Esophagus squamous epithelium (tissue), 4 donors: ENCODE data around the gene CHKB.

ENCODE experiments used
- POLR2A ChIP-seq, 4 donors: fragments of 450-650 bp; IDR thresholded peaks; one replicate each; pipeline ENCODE4 v1.6.1; 2017; ENCODE audit warnings: antibody characterized with exemption in 4 of 4, mild to moderate bottlenecking in 4 of 4, moderate library complexity in 3 of 4
- TF ChIP-seq, protein P1 (sequence below), 6 experiments: fragments of 450-650 bp in 4 of 6; fragments of 200-600 bp in 2 of 6; sonication (generic) in 2 of 6; IDR thresholded peaks; one replicate each; pipeline ENCODE4 v1.5.1; 2016 to 2019; ENCODE audit warnings: antibody characterized with exemption in 6 of 6, mild to moderate bottlenecking in 4 of 6, moderate library complexity in 4 of 6

GRCh38 chr22:50625131-50625567, 42.5 kb upstream of the CHKB start:
- TF ChIP-seq POLR2A (IDR thresholded peaks at IDR 0.05) = no peak
- TF ChIP-seq, protein P1, sequence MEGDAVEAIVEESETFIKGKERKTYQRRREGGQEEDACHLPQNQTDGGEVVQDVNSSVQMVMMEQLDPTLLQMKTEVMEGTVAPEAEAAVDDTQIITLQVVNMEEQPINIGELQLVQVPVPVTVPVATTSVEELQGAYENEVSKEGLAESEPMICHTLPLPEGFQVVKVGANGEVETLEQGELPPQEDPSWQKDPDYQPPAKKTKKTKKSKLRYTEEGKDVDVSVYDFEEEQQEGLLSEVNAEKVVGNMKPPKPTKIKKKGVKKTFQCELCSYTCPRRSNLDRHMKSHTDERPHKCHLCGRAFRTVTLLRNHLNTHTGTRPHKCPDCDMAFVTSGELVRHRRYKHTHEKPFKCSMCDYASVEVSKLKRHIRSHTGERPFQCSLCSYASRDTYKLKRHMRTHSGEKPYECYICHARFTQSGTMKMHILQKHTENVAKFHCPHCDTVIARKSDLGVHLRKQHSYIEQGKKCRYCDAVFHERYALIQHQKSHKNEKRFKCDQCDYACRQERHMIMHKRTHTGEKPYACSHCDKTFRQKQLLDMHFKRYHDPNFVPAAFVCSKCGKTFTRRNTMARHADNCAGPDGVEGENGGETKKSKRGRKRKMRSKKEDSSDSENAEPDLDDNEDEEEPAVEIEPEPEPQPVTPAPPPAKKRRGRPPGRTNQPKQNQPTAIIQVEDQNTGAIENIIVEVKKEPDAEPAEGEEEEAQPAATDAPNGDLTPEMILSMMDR (IDR thresholded peaks at IDR 0.05) = no peak
